ENCODE measurements around the gene NR2F2.

- TF ChIP-seq EZH2 (IDR thresholded peaks at IDR 0.05) = no peak
- TF ChIP-seq, protein P1, sequence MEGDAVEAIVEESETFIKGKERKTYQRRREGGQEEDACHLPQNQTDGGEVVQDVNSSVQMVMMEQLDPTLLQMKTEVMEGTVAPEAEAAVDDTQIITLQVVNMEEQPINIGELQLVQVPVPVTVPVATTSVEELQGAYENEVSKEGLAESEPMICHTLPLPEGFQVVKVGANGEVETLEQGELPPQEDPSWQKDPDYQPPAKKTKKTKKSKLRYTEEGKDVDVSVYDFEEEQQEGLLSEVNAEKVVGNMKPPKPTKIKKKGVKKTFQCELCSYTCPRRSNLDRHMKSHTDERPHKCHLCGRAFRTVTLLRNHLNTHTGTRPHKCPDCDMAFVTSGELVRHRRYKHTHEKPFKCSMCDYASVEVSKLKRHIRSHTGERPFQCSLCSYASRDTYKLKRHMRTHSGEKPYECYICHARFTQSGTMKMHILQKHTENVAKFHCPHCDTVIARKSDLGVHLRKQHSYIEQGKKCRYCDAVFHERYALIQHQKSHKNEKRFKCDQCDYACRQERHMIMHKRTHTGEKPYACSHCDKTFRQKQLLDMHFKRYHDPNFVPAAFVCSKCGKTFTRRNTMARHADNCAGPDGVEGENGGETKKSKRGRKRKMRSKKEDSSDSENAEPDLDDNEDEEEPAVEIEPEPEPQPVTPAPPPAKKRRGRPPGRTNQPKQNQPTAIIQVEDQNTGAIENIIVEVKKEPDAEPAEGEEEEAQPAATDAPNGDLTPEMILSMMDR (IDR thresholded peaks at IDR 0.05) = no peak
- no peak for TF ChIP-seq EZH2phosphoT487 (IDR thresholded peaks at IDR 0.05)
These were observed 19.1 kb upstream of the NR2F2 start for GRCh38 chr15:96311256-96311955.
